H9 (cell line): ENCODE measurements around the gene CHCHD1. TPM values are rescaled to one million over a fixed set of nuclear protein-coding genes. Genes with fewer than 3 reads are reported as not detected.

Experiments
- DNase-seq: peaks from one replicate; pipeline ENCODE4 v3.0.0-alpha.2; 2017
- H2AFZ ChIP-seq: one replicate; pipeline ENCODE4 v1.6.1; 2013; ENCODE audit warnings: mild to moderate bottlenecking, low read length, control low read depth, moderate library complexity
- H2AK5ac ChIP-seq: 2 replicates; pipeline ENCODE4 v1.6.1; 2013; ENCODE audit warnings: low read length, control low read depth, mixed read lengths; ENCODE audit not compliant: insufficient read length
- H2BK120ac ChIP-seq: one replicate; pipeline ENCODE4 v1.6.1; 2013; ENCODE audit warnings: low read depth, mild to moderate bottlenecking, low read length, control low read depth, inconsistent platforms; ENCODE audit not compliant: poor library complexity, severe bottlenecking
- H2BK12ac ChIP-seq: 2 replicates; pipeline ENCODE4 v1.6.1; 2013; ENCODE audit warnings: low read length, control low read depth, mixed read lengths, low read depth; ENCODE audit not compliant: insufficient read length
- H2BK15ac ChIP-seq: 2 replicates; pipeline ENCODE4 v1.6.1; 2013; ENCODE audit warnings: low read depth, low read length, control low read depth
- H2BK20ac ChIP-seq: one replicate; pipeline ENCODE4 v1.6.1; 2013; ENCODE audit warnings: low read depth, mild to moderate bottlenecking, low read length, control low read depth, inconsistent platforms; ENCODE audit not compliant: poor library complexity, severe bottlenecking
- H2BK5ac ChIP-seq: 2 replicates; pipeline ENCODE4 v1.6.1; 2013; ENCODE audit warnings: low read length, control low read depth, mixed read lengths; ENCODE audit not compliant: insufficient read length
- H3K14ac ChIP-seq: 2 replicates; pipeline ENCODE4 v1.6.1; 2013; ENCODE audit warnings: low read length, control low read depth; ENCODE audit not compliant: insufficient read depth
- H3K18ac ChIP-seq: 2 replicates; pipeline ENCODE4 v1.6.1; 2013; ENCODE audit warnings: low read depth, mild to moderate bottlenecking, mixed read lengths, low read length, control low read depth; ENCODE audit not compliant: insufficient read length
- H3K23ac ChIP-seq: 2 replicates; pipeline ENCODE4 v1.6.1; 2013; ENCODE audit warnings: low read length, control low read depth, mixed read lengths, low read depth; ENCODE audit not compliant: insufficient read length
- H3K23me2 ChIP-seq: 2 replicates; pipeline ENCODE4 v1.6.1; 2013; ENCODE audit warnings: low read depth, mild to moderate bottlenecking, mixed read lengths, low read length, control low read depth; ENCODE audit not compliant: insufficient read length, poor library complexity, severe bottlenecking
- H3K27ac ChIP-seq: 2 replicates; pipeline ENCODE4 v1.5.1; 2013; ENCODE audit warnings: low read length, control low read depth, mixed read lengths, low read depth; ENCODE audit not compliant: insufficient read length
- H3K27me3 ChIP-seq: 2 replicates; pipeline ENCODE4 v1.6.1; 2013; ENCODE audit warnings: low read length, control low read depth, inconsistent platforms; ENCODE audit not compliant: insufficient read depth
- H3K4ac ChIP-seq: 2 replicates; pipeline ENCODE4 v1.6.1; 2013; ENCODE audit warnings: low read depth, mild to moderate bottlenecking, control low read depth, inconsistent platforms, low read length, moderate library complexity
- H3K4me1 ChIP-seq: 2 replicates; pipeline ENCODE4 v1.6.1; 2013; ENCODE audit warnings: low read length, control low read depth, inconsistent platforms; ENCODE audit not compliant: insufficient read depth
- H3K4me2 ChIP-seq: 2 replicates; pipeline ENCODE4 v1.6.1; 2013; ENCODE audit warnings: low read length, control low read depth, mixed read lengths; ENCODE audit not compliant: insufficient read length, insufficient read depth
- H3K56ac ChIP-seq: 2 replicates; pipeline ENCODE4 v1.6.1; 2013; ENCODE audit warnings: low read depth, mild to moderate bottlenecking, mixed read lengths, low read length, control low read depth; ENCODE audit not compliant: insufficient read length
- H3K79me1 ChIP-seq: 2 replicates; pipeline ENCODE4 v1.6.1; 2013; ENCODE audit warnings: low read depth, mild to moderate bottlenecking, moderate library complexity, low read length, control low read depth, inconsistent platforms; ENCODE audit not compliant: insufficient read depth, poor library complexity, severe bottlenecking
- H3K79me2 ChIP-seq: 2 replicates; pipeline ENCODE4 v1.6.1; 2013; ENCODE audit warnings: low read length, control low read depth, inconsistent platforms; ENCODE audit not compliant: insufficient read depth
- H3K9ac ChIP-seq: 2 replicates; pipeline ENCODE4 v1.6.1; 2013; ENCODE audit warnings: low read length, control low read depth, mixed read lengths; ENCODE audit not compliant: insufficient read length; ENCODE audit errors: extremely low read depth
- H3K9me3 ChIP-seq: one replicate; pipeline ENCODE4 v1.6.1; 2013; ENCODE audit warnings: low read depth, low read length, inconsistent platforms; ENCODE audit not compliant: control insufficient read depth
- H3T11ph ChIP-seq: one replicate; pipeline ENCODE4 v1.6.1; 2013; ENCODE audit warnings: mild to moderate bottlenecking, low read length, control low read depth, inconsistent platforms
- H4K20me1 ChIP-seq: one replicate; pipeline ENCODE4 v1.6.1; 2013; ENCODE audit not compliant: control insufficient read depth, insufficient read length, insufficient read depth
- H4K5ac ChIP-seq: 2 replicates; pipeline ENCODE4 v1.6.1; 2013; ENCODE audit warnings: low read depth, mild to moderate bottlenecking, mixed read lengths, low read length, control low read depth; ENCODE audit not compliant: insufficient read length
- H4K8ac ChIP-seq: replicated peaks from 2 replicates; pipeline ENCODE4 v1.6.1; 2013; ENCODE audit warnings: low read length, control low read depth, mixed read lengths, low read depth; ENCODE audit not compliant: insufficient read length
- H4K91ac ChIP-seq: 2 replicates; pipeline ENCODE4 v1.6.1; 2013; ENCODE audit warnings: low read depth, mild to moderate bottlenecking, moderate library complexity, mixed read lengths, low read length, control low read depth; ENCODE audit not compliant: insufficient read length
- H3K27ac Mint-ChIP-seq, 3 experiments: 2 replicates in 2 of 3; 3 replicates in 1 of 3; pipeline ENCODE4 v1.8.0; 2020 to 2021; ENCODE audit warnings: mixed read lengths in 3 of 3, mild to moderate bottlenecking in 1 of 3, moderate library complexity in 1 of 3
- H3K27me3 Mint-ChIP-seq: 2 replicates; pipeline ENCODE4 v1.8.0; 2021; ENCODE audit warnings: low read depth, mild to moderate bottlenecking, moderate library complexity, mixed read lengths
- H3K36me3 Mint-ChIP-seq, 3 experiments: 2 replicates in 2 of 3; 3 replicates in 1 of 3; pipeline ENCODE4 v1.8.0; 2020 to 2021; ENCODE audit warnings: low read depth in 3 of 3, mixed read lengths in 3 of 3; ENCODE audit not compliant: insufficient read depth in 1 of 3
- H3K4me1 Mint-ChIP-seq, 2 experiments: 2 replicates each; pipeline ENCODE4 v1.8.0; 2020; ENCODE audit warnings: mixed read lengths in 2 of 2
- H3K4me3 Mint-ChIP-seq, 2 experiments: 2 replicates in 1 of 2; 3 replicates in 1 of 2; pipeline ENCODE4 v1.8.0; 2020 to 2021; ENCODE audit warnings: mild to moderate bottlenecking in 2 of 2, mixed read lengths in 2 of 2, moderate library complexity in 1 of 2
- H3K9me3 Mint-ChIP-seq, 2 experiments: 2 replicates in 1 of 2; 3 replicates in 1 of 2; pipeline ENCODE4 v1.8.0; 2020; ENCODE audit warnings: mild to moderate bottlenecking in 2 of 2, mixed read lengths in 2 of 2, moderate library complexity in 1 of 2
- WGBS: extraction: QIAGEN DNeasy Blood & Tissue Kit; methylation state at CpG from one replicate; pipeline ENCODE4 v1.1.7; 2013; ENCODE audit warnings: missing lambda C conversion rate, low lambda C conversion rate, mixed read lengths; ENCODE audit not compliant: insufficient read length; ENCODE audit errors: extremely low coverage; 5-methylcytosine and 5-hydroxymethylcytosine counted together
- total RNA-seq: library from RNA; stranded (reverse); gene quantifications from 2 replicates; pipeline ENCODE4 v1.2.1, GENCODE V29; 2021
- TF ChIP-seq, protein P1 (sequence below): fragments of 200-600 bp; sonication (generic); conservative IDR thresholded peaks from 3 replicates; pipeline ENCODE4 v1.8.0; 2021; ENCODE audit warnings: antibody characterized with exemption, mild to moderate bottlenecking

The CHCHD1 gene
- total RNA-seq, 1 experiment from 2014 or later, result 45.9 TPM

- H3K27me3 ChIP-seq, result no peaks in the 10 kb centered on the region
Observed at GRCh38 chr10:73771722-73772280, 10.0 kb upstream of the CHCHD1 start.

More at GRCh38 chr10:73771722-73772280, 10.0 kb upstream of the CHCHD1 start:
- Mint-ChIP-seq H3K4me1 (peaks cover 28 to 35% of the 10 kb centered on the region in 2 experiments), H3K27me3 (no peaks in the 10 kb centered on the region), H3K27ac (peak overlapping the region; percentile 39 to 92 (median 45); a peak in 6 of 7 replicates), H3K36me3 (peaks cover 15 to 63% (median 45%) of the 10 kb centered on the region in 3 experiments), H3K9me3 (no peaks in the 10 kb centered on the region), H3K4me3 (peak overlapping the region; percentile 86 to 92)
- Histone ChIP-seq H4K20me1 (no peaks in the 10 kb centered on the region), H2AFZ (no peak overlapping the region), H4K5ac (no peak overlapping the region), H3K23me2 (peaks cover 3% of the 10 kb centered on the region), H3K4ac (no peak overlapping the region), H3K14ac (0 out of 2 replicates have a peak overlapping the region, but pooled peaks have one; percentile 25), H4K8ac (no peak overlapping the region), H2BK5ac (no peak overlapping the region), H3K4me1 (peaks cover 5% of the 10 kb centered on the region; the same call in 1 of the 2 replicates), H4K91ac (no peak overlapping the region), H2BK15ac (no peak overlapping the region), H3K23ac (no peak overlapping the region), H3K27ac (no peak overlapping the region), H3K79me1 (no peaks in the 10 kb centered on the region), H3K9ac (peak overlapping the region; percentile 43), H2BK120ac (no peak overlapping the region), H2AK5ac (no peak overlapping the region), H3K56ac (no peak overlapping the region), H2BK12ac (no peak overlapping the region), H3K4me2 (peak overlapping the region; percentile 79), H3K79me2 (no peaks in the 10 kb centered on the region; the same call in 1 of the 2 replicates), H3K9me3 (no peaks in the 10 kb centered on the region), H3T11ph (no peak overlapping the region), H3K18ac (no peak overlapping the region), H2BK20ac (no peak overlapping the region)
- no CpG with 5 or more reads among the region's 17 CpGs for WGBS
- DNase-seq, result peak; percentile 62
- TF ChIP-seq, protein P1, sequence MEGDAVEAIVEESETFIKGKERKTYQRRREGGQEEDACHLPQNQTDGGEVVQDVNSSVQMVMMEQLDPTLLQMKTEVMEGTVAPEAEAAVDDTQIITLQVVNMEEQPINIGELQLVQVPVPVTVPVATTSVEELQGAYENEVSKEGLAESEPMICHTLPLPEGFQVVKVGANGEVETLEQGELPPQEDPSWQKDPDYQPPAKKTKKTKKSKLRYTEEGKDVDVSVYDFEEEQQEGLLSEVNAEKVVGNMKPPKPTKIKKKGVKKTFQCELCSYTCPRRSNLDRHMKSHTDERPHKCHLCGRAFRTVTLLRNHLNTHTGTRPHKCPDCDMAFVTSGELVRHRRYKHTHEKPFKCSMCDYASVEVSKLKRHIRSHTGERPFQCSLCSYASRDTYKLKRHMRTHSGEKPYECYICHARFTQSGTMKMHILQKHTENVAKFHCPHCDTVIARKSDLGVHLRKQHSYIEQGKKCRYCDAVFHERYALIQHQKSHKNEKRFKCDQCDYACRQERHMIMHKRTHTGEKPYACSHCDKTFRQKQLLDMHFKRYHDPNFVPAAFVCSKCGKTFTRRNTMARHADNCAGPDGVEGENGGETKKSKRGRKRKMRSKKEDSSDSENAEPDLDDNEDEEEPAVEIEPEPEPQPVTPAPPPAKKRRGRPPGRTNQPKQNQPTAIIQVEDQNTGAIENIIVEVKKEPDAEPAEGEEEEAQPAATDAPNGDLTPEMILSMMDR, result no peak
